ENCODE measurements around the gene BHMT2.

The BHMT2 gene

GRCh38 chr5:79069488-79070349, at the start of gene BHMT2, which contains the start of gene DMGDH:
BHMT2 (plus strand) TSS chr5:79069767; CDS start chr5:79069783, 16 bp downstream.
DMGDH (minus strand) TSS chr5:79069674; CDS start chr5:79069620, 54 bp downstream.
- H3K9me3 Mint-ChIP-seq = peaks cover 4% of the 10 kb centered on the region
- no peak for ATAC-seq
- H3K4me3 Mint-ChIP-seq = no peak within 1 kb of the TSS

GRCh38 chr5:79020861-79021561, 48.6 kb upstream of the BHMT2 start:
- no peak for ATAC-seq
- Mint-ChIP-seq H3K27me3 (peaks cover 49% of the 10 kb centered on the region), H3K4me3 (no peak overlapping the region), H3K4me1 (peaks cover 11% of the 10 kb centered on the region), H3K27ac (no peak overlapping the region), H3K36me3 (ENCODE audit: low read depth) (no peaks in the 10 kb centered on the region), H3K9me3 (no peaks in the 10 kb centered on the region)
- peak; percentile 54 for DNase-seq

More at GRCh38 chr5:79069488-79070349, at the start of gene BHMT2, which contains the start of gene DMGDH:
- DNase-seq = peak; percentile 13
- H3K27me3 Mint-ChIP-seq = peaks cover 36% of the 10 kb centered on the region
- H3K36me3 Mint-ChIP-seq (ENCODE audit: low read depth) = no peaks in the 10 kb centered on the region
- H3K4me1 Mint-ChIP-seq = peaks cover 2% of the 10 kb centered on the region
- no peak within 1 kb of the TSS for H3K27ac Mint-ChIP-seq

GRCh38 chr5:79021753-79022152, 47.8 kb upstream of the BHMT2 start:
- H3K9me3 Mint-ChIP-seq = no peaks in the 10 kb centered on the region
- no peak overlapping the region for H3K27ac Mint-ChIP-seq
- no peak overlapping the region for H3K4me3 Mint-ChIP-seq
- ATAC-seq (no peak), DNase-seq (no peak)
- H3K4me1 Mint-ChIP-seq = peaks cover 11% of the 10 kb centered on the region
- H3K36me3 Mint-ChIP-seq (ENCODE audit: low read depth) = no peaks in the 10 kb centered on the region
- H3K27me3 Mint-ChIP-seq = peaks cover 50% of the 10 kb centered on the region

GRCh38 chr5:79022771-79023170, 46.8 kb upstream of the BHMT2 start:
- no peaks in the 10 kb centered on the region for H3K9me3 Mint-ChIP-seq

GRCh38 chr5:79023348-79023747, 46.2 kb upstream of the BHMT2 start:
- Mint-ChIP-seq H3K27me3 (peaks cover 50% of the 10 kb centered on the region), H3K9me3 (no peaks in the 10 kb centered on the region), H3K27ac (no peak overlapping the region), H3K4me1 (peaks cover 11% of the 10 kb centered on the region), H3K36me3 (ENCODE audit: low read depth) (no peaks in the 10 kb centered on the region), H3K4me3 (no peak overlapping the region)
- DNase-seq = no peak
- no peak for ATAC-seq

More at GRCh38 chr5:79022771-79023170, 46.8 kb upstream of the BHMT2 start:
- peaks cover 54% of the 10 kb centered on the region for H3K27me3 Mint-ChIP-seq
- no peaks in the 10 kb centered on the region for H3K36me3 Mint-ChIP-seq (ENCODE audit: low read depth)
- ATAC-seq (no peak), DNase-seq (no peak)
- no peak overlapping the region for H3K4me3 Mint-ChIP-seq
- H3K27ac Mint-ChIP-seq = no peak overlapping the region
- peaks cover 11% of the 10 kb centered on the region for H3K4me1 Mint-ChIP-seq

GRCh38 chr5:79023947-79024346, 45.6 kb upstream of the BHMT2 start:
- H3K27ac Mint-ChIP-seq = no peak overlapping the region
- no peak overlapping the region for H3K4me3 Mint-ChIP-seq
- peaks cover 48% of the 10 kb centered on the region for H3K27me3 Mint-ChIP-seq
- peaks cover 11% of the 10 kb centered on the region for H3K4me1 Mint-ChIP-seq
- no peaks in the 10 kb centered on the region for H3K36me3 Mint-ChIP-seq (ENCODE audit: low read depth)
- no peak for DNase-seq
- H3K9me3 Mint-ChIP-seq = no peaks in the 10 kb centered on the region
- no peak for ATAC-seq

- no peak for ATAC-seq
- Mint-ChIP-seq H3K27ac (no peak overlapping the region), H3K4me3 (peak overlapping the region; percentile 42), H3K4me1 (peaks cover 11% of the 10 kb centered on the region), H3K9me3 (no peaks in the 10 kb centered on the region), H3K27me3 (peaks cover 42% of the 10 kb centered on the region), H3K36me3 (ENCODE audit: low read depth) (no peaks in the 10 kb centered on the region)
- DNase-seq = peak; percentile 70
Measured at GRCh38 chr5:79025054-79025472, 44.5 kb upstream of the BHMT2 start.

GRCh38 chr5:79030663-79031484, 38.7 kb upstream of the BHMT2 start:
- Mint-ChIP-seq H3K4me3 (no peak overlapping the region), H3K27me3 (peaks cover 10% of the 10 kb centered on the region), H3K4me1 (no peaks in the 10 kb centered on the region), H3K36me3 (ENCODE audit: low read depth) (no peaks in the 10 kb centered on the region), H3K9me3 (no peaks in the 10 kb centered on the region), H3K27ac (no peak overlapping the region)
- no peak for ATAC-seq
- DNase-seq = no peak

GRCh38 chr5:79031485-79031867, 38.1 kb upstream of the BHMT2 start:
- no peak overlapping the region for H3K4me3 Mint-ChIP-seq
- no peaks in the 10 kb centered on the region for H3K36me3 Mint-ChIP-seq (ENCODE audit: low read depth)
- DNase-seq = no peak
- peaks cover 6% of the 10 kb centered on the region for H3K27me3 Mint-ChIP-seq
- no peaks in the 10 kb centered on the region for H3K9me3 Mint-ChIP-seq
- H3K4me1 Mint-ChIP-seq = no peaks in the 10 kb centered on the region
- H3K27ac Mint-ChIP-seq = no peak overlapping the region
- ATAC-seq = no peak

GRCh38 chr5:79032031-79032695, 37.4 kb upstream of the BHMT2 start:
- ATAC-seq (no peak), DNase-seq (no peak)
- peaks cover 5% of the 10 kb centered on the region for H3K9me3 Mint-ChIP-seq

GRCh38 chr5:79032782-79033181, 36.8 kb upstream of the BHMT2 start:
- H3K27me3 Mint-ChIP-seq = no peaks in the 10 kb centered on the region
- peaks cover 6% of the 10 kb centered on the region for H3K9me3 Mint-ChIP-seq
- H3K27ac Mint-ChIP-seq = no peak overlapping the region
- ATAC-seq (no peak), DNase-seq (no peak)
- H3K4me3 Mint-ChIP-seq = no peak overlapping the region
- H3K36me3 Mint-ChIP-seq (ENCODE audit: low read depth) = no peaks in the 10 kb centered on the region
- H3K4me1 Mint-ChIP-seq = no peaks in the 10 kb centered on the region

More at GRCh38 chr5:79032031-79032695, 37.4 kb upstream of the BHMT2 start:
- Mint-ChIP-seq H3K36me3 (ENCODE audit: low read depth) (no peaks in the 10 kb centered on the region), H3K27ac (no peak overlapping the region), H3K4me3 (no peak overlapping the region), H3K27me3 (peaks cover 3% of the 10 kb centered on the region), H3K4me1 (no peaks in the 10 kb centered on the region)

- Mint-ChIP-seq H3K27ac (no peak overlapping the region), H3K27me3 (no peaks in the 10 kb centered on the region), H3K4me1 (no peaks in the 10 kb centered on the region), H3K4me3 (no peak overlapping the region), H3K36me3 (ENCODE audit: low read depth) (no peaks in the 10 kb centered on the region), H3K9me3 (peaks cover 6% of the 10 kb centered on the region)
- DNase-seq (no peak), ATAC-seq (no peak)
Measured at GRCh38 chr5:79035237-79035636, 34.3 kb upstream of the BHMT2 start.

- DNase-seq = no peak
- Mint-ChIP-seq H3K36me3 (ENCODE audit: low read depth) (no peaks in the 10 kb centered on the region), H3K27ac (no peak overlapping the region), H3K4me1 (no peaks in the 10 kb centered on the region), H3K9me3 (peaks cover 6% of the 10 kb centered on the region), H3K4me3 (no peak overlapping the region), H3K27me3 (no peaks in the 10 kb centered on the region)
- ATAC-seq = no peak
Measured at GRCh38 chr5:79036769-79037168, 32.8 kb upstream of the BHMT2 start.

- peaks cover under 1% of the 10 kb centered on the region for H3K9me3 Mint-ChIP-seq
- H3K36me3 Mint-ChIP-seq (ENCODE audit: low read depth) = no peaks in the 10 kb centered on the region
- H3K4me3 Mint-ChIP-seq = no peak overlapping the region
- ATAC-seq (no peak), DNase-seq (no peak)
- H3K4me1 Mint-ChIP-seq = no peaks in the 10 kb centered on the region
- no peaks in the 10 kb centered on the region for H3K27me3 Mint-ChIP-seq
- H3K27ac Mint-ChIP-seq = no peak overlapping the region
Measured at GRCh38 chr5:79042188-79042587, 27.4 kb upstream of the BHMT2 start.

Data from activated naive CD8-positive, alpha-beta T cell treated with anti-CD3 and anti-CD28 coated beads, Interleukin-2, amount 50 U/mL, for 24 hours (primary cell).